Measurements from ENCODE around the gene KDELR1. TPM values are rescaled to one million over a fixed set of nuclear protein-coding genes. Genes with fewer than 3 reads are reported as not detected.

Gene KDELR1
- total and polyA plus RNA-seq, 2 of the 13 experiments (the other 11 are each of a cell fraction or from before 2014, with no cell fraction given): 134 to 185 TPM

GRCh38 chr19:48419158-48419920 is 28.0 kb upstream of the KDELR1 start (continued):
- TF ChIP-seq MAFK (conservative IDR thresholded peaks at IDR 0.05 in 1 of 2, IDR thresholded peaks at IDR 0.05 in 1 of 2; ENCODE audit: low read length in 2 of 2) (no peak), ZNF597 (CRISPR knock-in tag; IDR thresholded peaks at IDR 0.05) (no peak), ZSCAN31 (CRISPR knock-in tag; IDR thresholded peaks at IDR 0.05; ENCODE audit: low read depth) (no peak), HNF1B (CRISPR knock-in tag; IDR thresholded peaks at IDR 0.05) (no peak), POLR2A (IDR thresholded peaks at IDR 0.05; ENCODE audit: insufficient read depth in 1 of 2, low read depth in 2 of 2, low read length in 2 of 2) (no peak), NCOA5 (CRISPR knock-in tag; IDR thresholded peaks at IDR 0.05) (no peak), SP4 (CRISPR knock-in tag; IDR thresholded peaks at IDR 0.05) (0 out of 2 replicates have a peak, but pooled peaks have one; percentile 54), ZFP82 (CRISPR knock-in tag; IDR thresholded peaks at IDR 0.05; ENCODE audit: borderline replicate concordance) (no peak), ZNF570 (CRISPR knock-in tag; IDR thresholded peaks at IDR 0.05; ENCODE audit: borderline replicate concordance) (no peak), RXRB (CRISPR knock-in tag; IDR thresholded peaks at IDR 0.05; ENCODE audit: borderline replicate concordance) (no peak), SOX5 (CRISPR knock-in tag; IDR thresholded peaks at IDR 0.05; ENCODE audit: borderline replicate concordance) (no peak), NFKBIZ (CRISPR knock-in tag; IDR thresholded peaks at IDR 0.05) (no peak), ARID2 (CRISPR knock-in tag; IDR thresholded peaks at IDR 0.05; ENCODE audit: borderline replicate concordance) (no peak), ZNF138 (CRISPR knock-in tag; IDR thresholded peaks at IDR 0.05; ENCODE audit: low read depth) (no peak), ZNF292 (CRISPR knock-in tag; IDR thresholded peaks at IDR 0.05; ENCODE audit: borderline replicate concordance, low read depth) (no peak), TIGD3 (CRISPR knock-in tag; IDR thresholded peaks at IDR 0.05; ENCODE audit: borderline replicate concordance) (no peak), EED (CRISPR knock-in tag; IDR thresholded peaks at IDR 0.05) (no peak), ZNF879 (CRISPR knock-in tag; IDR thresholded peaks at IDR 0.05) (no peak), GATAD1 (CRISPR knock-in tag; IDR thresholded peaks at IDR 0.05) (no peak), ZNF558 (CRISPR knock-in tag; IDR thresholded peaks at IDR 0.05; ENCODE audit: borderline replicate concordance) (no peak), U2AF1 (optimal IDR thresholded peaks at IDR 0.05; ENCODE audit: low read depth, low read length) (no peak), LRRFIP1 (CRISPR knock-in tag; conservative IDR thresholded peaks at IDR 0.05) (no peak), NCOA1 (CRISPR knock-in tag; IDR thresholded peaks at IDR 0.05) (no peak), CEBPG (CRISPR knock-in tag; IDR thresholded peaks at IDR 0.05) (no peak), ZNF567 (CRISPR knock-in tag; IDR thresholded peaks at IDR 0.05; ENCODE audit: borderline replicate concordance) (no peak)

All from HepG2 (cell line).